PFSK-1 (cell line): Measurements from ENCODE around the gene LRRC72.

Source experiments
- FOXP2 ChIP-seq: optimal IDR thresholded peaks from 2 replicates; pipeline ENCODE3; 2011; ENCODE audit warnings: borderline replicate concordance, control low read depth, inconsistent platforms; ENCODE audit not compliant: insufficient read depth; ENCODE audit errors: extremely low read length, extremely low read depth
- POLR2AphosphoS5 ChIP-seq: IDR thresholded peaks from 2 replicates; pipeline ENCODE4 v1.6.1; 2012; ENCODE audit warnings: low read depth, mild to moderate bottlenecking, control low read depth, low read length, moderate library complexity
- REST ChIP-seq, 2 experiments: IDR thresholded peaks; 2 replicates each; pipeline versions ENCODE4 v1.6.1 to v1.8.0; 2011 to 2012; ENCODE audit warnings: low read depth in 2 of 2, low read length in 2 of 2, control low read depth in 1 of 2, inconsistent platforms in 1 of 2, mild to moderate bottlenecking in 1 of 2, moderate library complexity in 1 of 2; ENCODE audit not compliant: insufficient read depth in 1 of 2
- SIN3A ChIP-seq: IDR thresholded peaks from 2 replicates; pipeline ENCODE4 v1.6.1; 2012; ENCODE audit warnings: mild to moderate bottlenecking, low read length, moderate library complexity, borderline replicate concordance; ENCODE audit not compliant: insufficient read depth
- TAF1 ChIP-seq: IDR thresholded peaks from 2 replicates; pipeline ENCODE4 v1.6.1; 2012; ENCODE audit warnings: low read length, control low read depth, borderline replicate concordance; ENCODE audit not compliant: insufficient read depth

Gene LRRC72

GRCh38 chr7:16491148-16491547 is 35.5 kb upstream of the LRRC72 start:
- TF ChIP-seq TAF1 (no peak), FOXP2 (no peak), POLR2AphosphoS5 (no peak), SIN3A (no peak), REST (IDR thresholded peaks at IDR 0.05; ENCODE audit: insufficient read depth in 1 of 2, low read depth in 2 of 2, low read length in 2 of 2) (no peak)

DNA sequence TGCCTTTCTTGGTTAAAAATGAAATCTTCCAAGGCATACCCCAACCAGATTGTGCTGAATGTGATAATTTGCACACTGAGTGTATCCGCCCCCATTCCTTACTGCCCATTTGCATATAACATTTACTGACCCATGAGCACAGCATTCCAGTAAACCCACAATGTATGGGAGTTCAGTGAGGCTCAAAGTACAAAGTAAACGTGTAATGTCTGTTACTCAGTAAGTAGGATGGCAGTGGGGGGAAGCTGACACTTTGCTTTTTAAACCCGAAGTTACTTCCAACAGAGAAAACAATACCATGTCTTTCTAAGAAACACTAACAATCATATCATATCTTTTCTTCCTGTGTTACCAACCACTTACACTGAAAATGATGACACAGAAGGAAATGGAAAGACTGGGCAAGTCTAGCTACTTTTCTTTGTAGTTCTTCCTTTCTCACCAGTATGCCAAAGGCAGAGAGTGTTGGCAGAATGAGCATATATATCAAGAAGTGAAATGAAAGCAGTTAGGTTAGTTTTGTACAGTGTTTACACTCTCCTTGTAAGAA is 34.0 kb upstream of the LRRC72 start:
- TF ChIP-seq TAF1 (no peak), REST (IDR thresholded peaks at IDR 0.05; ENCODE audit: insufficient read depth in 1 of 2, low read depth in 2 of 2, low read length in 2 of 2) (no peak)

DNA sequence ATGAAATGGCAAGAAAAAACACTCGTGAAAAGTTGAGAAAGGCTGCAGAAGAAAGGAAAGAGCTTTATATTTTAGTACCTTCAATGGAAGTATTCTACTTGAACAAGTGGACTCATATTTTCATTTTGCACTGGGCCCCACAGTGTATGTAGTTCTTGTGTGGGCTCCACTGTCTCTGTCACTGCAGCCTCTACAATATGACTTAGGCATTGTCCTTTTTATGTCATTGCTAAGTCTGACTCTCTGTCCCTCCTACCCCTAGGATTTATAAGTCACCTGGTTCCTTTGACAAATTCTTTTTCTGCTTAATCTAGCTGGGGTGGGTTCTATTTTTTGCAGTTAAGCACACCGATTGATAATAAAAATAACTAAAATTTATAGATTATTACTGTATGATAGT is 33.4 kb upstream of the LRRC72 start:
- TF ChIP-seq TAF1 (no peak), FOXP2 (no peak), SIN3A (no peak), POLR2AphosphoS5 (no peak), REST (IDR thresholded peaks at IDR 0.05; ENCODE audit: insufficient read depth in 1 of 2, low read depth in 2 of 2, low read length in 2 of 2) (no peak)

- TF ChIP-seq REST (IDR thresholded peaks at IDR 0.05; ENCODE audit: insufficient read depth in 1 of 2, low read depth in 2 of 2, low read length in 2 of 2), result no peak
- TF ChIP-seq FOXP2, result no peak
- no peak for TF ChIP-seq TAF1
- TF ChIP-seq SIN3A, result no peak
- TF ChIP-seq POLR2AphosphoS5, result no peak
Observed at GRCh38 chr7:16494551-16494950, 32.1 kb upstream of the LRRC72 start.

- TF ChIP-seq FOXP2, result no peak
- no peak for TF ChIP-seq TAF1
- TF ChIP-seq POLR2AphosphoS5, result no peak
- no peak for TF ChIP-seq SIN3A
- TF ChIP-seq REST (IDR thresholded peaks at IDR 0.05; ENCODE audit: insufficient read depth in 1 of 2, low read depth in 2 of 2, low read length in 2 of 2), result no peak
Observed at GRCh38 chr7:16494955-16495719, 31.5 kb upstream of the LRRC72 start.
